HEK293T (cell line): ENCODE measurements around the gene ARHGAP45.

ENCODE experiments used
- CTCF ChIA-PET: fragments of 350-600 bp; formaldehyde crosslinking; extraction: SDS; loops from one replicate; lab custom pipeline; 2021; ENCODE audit warnings: antibody characterized with exemption, inconsistent platforms; lab: Yijun Ruan, JAX
- POLR2A ChIA-PET: fragments of 350-600 bp; formaldehyde crosslinking; extraction: SDS; loops from one replicate; lab custom pipeline; 2020; ENCODE audit warnings: antibody characterized with exemption, inconsistent platforms; lab: Yijun Ruan, JAX
- DNase-seq: peaks from one replicate; pipeline ENCODE4 v3.0.0; 2012; ENCODE audit warnings: mixed read lengths; ENCODE audit errors: extremely low spot score
- ARNT ChIP-seq: fragments of 450-650 bp; IDR thresholded peaks from 2 replicates; pipeline ENCODE4 v1.6.1; 2017; ENCODE audit warnings: mild to moderate bottlenecking
- BHLHE40 ChIP-seq: fragments of 450-650 bp; IDR thresholded peaks from 2 replicates; pipeline ENCODE4 v1.6.1; 2016; ENCODE audit warnings: mild to moderate bottlenecking, moderate library complexity, borderline replicate concordance
- CTBP1 ChIP-seq: fragments of 450-650 bp; IDR thresholded peaks from 2 replicates; pipeline ENCODE4 v1.6.1; 2016; ENCODE audit warnings: borderline replicate concordance
- ELF4 ChIP-seq: fragments of 450-650 bp; IDR thresholded peaks from 2 replicates; pipeline ENCODE4 v1.6.1; 2017; ENCODE audit warnings: antibody characterized with exemption
- FOXA1 ChIP-seq: fragments of 450-650 bp; IDR thresholded peaks from 2 replicates; pipeline ENCODE4 v1.6.1; 2016; ENCODE audit warnings: mild to moderate bottlenecking
- FOXK2 ChIP-seq: fragments of 450-650 bp; IDR thresholded peaks from 2 replicates; pipeline ENCODE4 v1.6.1; 2016; ENCODE audit warnings: mild to moderate bottlenecking
- FOXM1 ChIP-seq: fragments of 450-650 bp; IDR thresholded peaks from 2 replicates; pipeline ENCODE4 v1.6.1; 2017; ENCODE audit warnings: mild to moderate bottlenecking, borderline replicate concordance
- HDGF ChIP-seq: fragments of 450-650 bp; IDR thresholded peaks from 2 replicates; pipeline ENCODE4 v1.6.1; 2017; ENCODE audit warnings: antibody characterized with exemption, borderline replicate concordance
- L3MBTL2 ChIP-seq: fragments of 450-650 bp; conservative IDR thresholded peaks from 2 replicates; pipeline ENCODE4 v1.6.1; 2016; ENCODE audit warnings: mild to moderate bottlenecking
- LEF1 ChIP-seq: fragments of 450-650 bp; IDR thresholded peaks from 2 replicates; pipeline ENCODE4 v1.6.1; 2017; ENCODE audit warnings: mild to moderate bottlenecking, borderline replicate concordance
- NFRKB ChIP-seq: fragments of 450-650 bp; IDR thresholded peaks from 2 replicates; pipeline ENCODE4 v1.6.1; 2016; ENCODE audit warnings: mild to moderate bottlenecking, moderate library complexity
- SP1 ChIP-seq: fragments of 450-650 bp; IDR thresholded peaks from 2 replicates; pipeline ENCODE4 v1.6.1; 2017
- SUZ12 ChIP-seq: fragments of 450-650 bp; IDR thresholded peaks from 2 replicates; pipeline ENCODE4 v1.6.1; 2016; ENCODE audit warnings: mild to moderate bottlenecking
- TARDBP ChIP-seq: fragments of 450-650 bp; IDR thresholded peaks from 2 replicates; pipeline ENCODE4 v1.6.1; 2016
- ZNF384 ChIP-seq: fragments of 450-650 bp; IDR thresholded peaks from 2 replicates; pipeline ENCODE4 v1.6.1; 2016
- TF ChIP-seq, protein P1 (sequence below): fragments of 450-650 bp; IDR thresholded peaks from 2 replicates; pipeline ENCODE4 v1.6.1; 2016

The ARHGAP45 gene

DNA sequence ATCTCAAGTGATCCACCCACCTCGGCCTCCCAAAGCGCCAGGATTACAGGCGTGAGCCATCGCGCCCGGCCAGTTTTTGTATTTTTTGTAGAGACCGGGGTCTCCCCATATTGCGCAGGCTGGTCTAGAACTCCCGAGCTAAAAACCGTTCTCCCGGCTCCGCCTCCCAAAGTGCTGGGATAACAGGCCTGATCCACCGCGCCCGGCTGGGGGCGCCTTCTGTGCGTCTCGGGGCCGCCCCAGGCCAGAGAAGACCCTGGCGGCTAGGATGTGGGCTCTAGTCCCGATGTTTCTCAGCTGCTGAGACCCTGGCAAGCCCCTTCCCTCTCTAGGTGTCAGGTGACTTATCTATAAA is 3.6 kb downstream of the ARHGAP45 start:
- CTCF ChIA-PET = no interaction called here
- no peak for DNase-seq

DNA sequence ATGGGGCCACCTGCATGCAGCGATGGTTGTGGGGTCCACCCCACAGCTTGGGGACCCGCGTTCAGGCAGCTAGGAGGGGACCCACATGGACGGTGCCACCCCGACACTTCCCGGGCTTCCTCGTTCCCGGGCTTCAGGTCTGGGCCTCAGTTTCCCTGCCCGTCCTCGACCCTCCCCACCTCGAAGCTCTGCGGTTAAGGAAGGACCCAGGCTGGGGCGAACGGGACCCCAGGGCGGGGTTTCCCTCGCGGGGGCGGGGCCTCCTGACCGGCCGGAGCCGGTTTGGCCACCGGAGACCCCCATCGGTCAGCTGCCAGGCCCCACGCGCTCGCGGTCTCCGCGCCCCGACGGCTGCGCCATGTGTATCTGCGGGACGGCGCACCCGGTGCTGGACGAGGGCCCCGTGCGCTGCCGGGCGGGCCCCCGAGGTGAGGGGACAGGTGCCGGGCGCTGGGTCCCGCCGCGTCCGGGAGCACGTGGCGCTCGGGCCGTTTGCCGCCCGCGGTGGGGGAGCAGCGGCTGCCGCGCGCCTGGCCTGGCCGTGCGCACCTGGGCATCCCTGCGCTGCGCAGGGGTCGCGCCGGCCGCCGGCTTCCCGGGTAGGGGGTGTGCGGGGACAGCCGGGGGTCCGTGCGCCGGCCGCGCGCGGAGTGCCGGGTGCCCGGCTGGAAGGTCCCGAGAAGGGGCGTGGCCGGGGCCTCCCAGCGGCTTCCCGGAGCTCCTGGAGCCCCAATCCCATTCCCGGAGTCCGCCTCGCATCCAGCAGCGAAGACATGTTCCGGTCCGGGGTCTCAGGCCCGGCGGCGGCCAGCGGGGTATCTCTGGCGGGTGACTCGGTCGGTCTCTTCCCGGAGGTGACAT is 4.2 kb downstream of the ARHGAP45 start:
- TF ChIP-seq L3MBTL2 (no peak), NFRKB (no peak)
- POLR2A ChIA-PET = no interaction called here
- CTCF ChIA-PET = no interaction called here
- DNase-seq = no peak

More for the DNA sequence above, 3.6 kb downstream of the ARHGAP45 start:
- no peak for TF ChIP-seq NFRKB
- no peak for TF ChIP-seq BHLHE40
- no peak for TF ChIP-seq L3MBTL2
- POLR2A ChIA-PET = interaction anchor here (1.4 kb wide), 1 partner anchor 199 kb away, joined by 3 read pairs; the partner anchor contains the start of gene CIRBP

DNA sequence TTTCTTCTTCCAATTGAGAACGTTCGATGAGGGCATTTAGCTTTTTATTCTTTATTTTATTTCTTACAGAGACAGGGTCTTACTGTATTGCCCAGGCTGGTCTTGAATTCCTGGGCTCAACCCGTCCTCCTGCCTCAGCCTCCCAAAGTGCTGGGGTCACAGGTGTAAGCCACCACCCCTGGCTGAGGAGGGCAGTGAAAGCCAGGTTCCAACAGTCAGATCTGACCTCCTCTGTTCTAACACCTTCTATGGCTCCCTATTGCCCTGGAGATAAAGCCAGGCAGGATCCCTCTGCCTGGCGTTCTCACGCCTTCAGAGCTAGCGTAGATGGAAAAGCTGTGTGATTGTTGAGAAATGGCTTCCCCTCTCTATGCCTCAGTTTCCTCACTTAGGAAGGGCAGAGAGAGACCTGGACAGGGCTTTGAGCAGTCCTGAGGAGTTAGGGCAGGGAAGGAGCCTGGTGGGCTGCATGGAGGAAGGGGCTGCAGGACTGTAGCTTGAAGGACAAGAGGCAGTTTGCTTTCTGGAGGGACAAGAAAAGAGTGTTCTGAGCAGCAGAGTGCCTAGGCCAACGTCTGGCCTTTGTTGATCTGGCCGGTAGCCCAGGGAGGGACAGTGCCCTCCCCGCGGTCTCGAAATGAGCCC is 5.5 kb downstream of the ARHGAP45 start:
- DNase-seq = no peak
- ChIA-PET POLR2A (no interaction called here), CTCF (no interaction called here)
- TF ChIP-seq FOXA1 (no peak), HDGF (no peak), LEF1 (no peak)

DNA sequence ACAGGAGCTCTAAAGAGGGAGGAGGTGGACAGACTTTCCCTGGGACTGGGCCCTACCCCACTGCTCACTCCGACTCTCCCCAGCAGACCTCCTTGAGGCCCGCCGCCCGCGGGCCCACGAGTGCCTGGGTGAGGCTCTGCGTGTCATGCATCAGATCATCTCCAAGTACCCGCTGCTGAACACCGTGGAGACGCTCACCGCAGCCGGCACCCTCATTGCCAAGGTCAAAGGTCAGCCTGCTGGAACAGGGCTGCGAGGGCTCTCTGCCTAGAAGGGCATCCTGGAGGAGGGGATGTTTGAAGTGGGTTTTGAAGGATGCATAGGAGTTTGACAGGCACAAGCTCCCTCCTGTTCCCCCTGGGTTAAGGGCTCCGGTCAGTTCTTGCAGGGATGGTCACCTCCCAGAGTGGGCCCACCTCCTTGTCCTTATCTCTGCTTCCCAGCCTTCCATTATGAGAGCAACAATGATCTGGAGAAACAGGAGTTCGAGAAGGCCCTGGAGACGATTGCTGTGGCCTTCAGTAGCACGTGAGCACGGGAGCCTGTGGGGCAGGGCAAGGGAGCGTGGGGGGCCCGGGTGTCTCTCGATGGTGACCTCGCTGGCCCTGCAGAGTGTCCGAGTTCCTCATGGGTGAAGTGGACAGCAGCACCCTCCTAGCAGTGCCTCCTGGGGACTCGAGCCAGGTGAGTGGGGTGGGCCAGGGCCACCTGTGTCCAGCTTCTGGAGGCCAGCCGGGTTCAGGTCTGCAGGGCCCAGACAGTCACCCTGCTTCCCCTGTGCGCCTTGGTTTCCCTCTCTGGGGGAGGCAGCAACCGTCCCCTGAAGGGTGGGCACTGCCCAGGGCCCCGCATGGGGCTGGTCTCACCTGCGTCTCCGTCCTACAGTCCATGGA is 6.3 kb downstream of the ARHGAP45 start:
- POLR2A ChIA-PET = no interaction called here
- CTCF ChIA-PET = no interaction called here
- TF ChIP-seq, protein P1, sequence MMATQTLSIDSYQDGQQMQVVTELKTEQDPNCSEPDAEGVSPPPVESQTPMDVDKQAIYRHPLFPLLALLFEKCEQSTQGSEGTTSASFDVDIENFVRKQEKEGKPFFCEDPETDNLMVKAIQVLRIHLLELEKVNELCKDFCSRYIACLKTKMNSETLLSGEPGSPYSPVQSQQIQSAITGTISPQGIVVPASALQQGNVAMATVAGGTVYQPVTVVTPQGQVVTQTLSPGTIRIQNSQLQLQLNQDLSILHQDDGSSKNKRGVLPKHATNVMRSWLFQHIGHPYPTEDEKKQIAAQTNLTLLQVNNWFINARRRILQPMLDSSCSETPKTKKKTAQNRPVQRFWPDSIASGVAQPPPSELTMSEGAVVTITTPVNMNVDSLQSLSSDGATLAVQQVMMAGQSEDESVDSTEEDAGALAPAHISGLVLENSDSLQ = no peak
- TF ChIP-seq L3MBTL2 = no peak
- no peak for TF ChIP-seq ZNF384
- no peak for TF ChIP-seq CTBP1
- TF ChIP-seq FOXK2 = no peak
- no peak for TF ChIP-seq ARNT
- TF ChIP-seq SUZ12 = no peak
- no peak for TF ChIP-seq FOXM1
- no peak for TF ChIP-seq TARDBP
- no peak for TF ChIP-seq HDGF
- no peak for TF ChIP-seq FOXA1
- DNase-seq = no peak

DNA sequence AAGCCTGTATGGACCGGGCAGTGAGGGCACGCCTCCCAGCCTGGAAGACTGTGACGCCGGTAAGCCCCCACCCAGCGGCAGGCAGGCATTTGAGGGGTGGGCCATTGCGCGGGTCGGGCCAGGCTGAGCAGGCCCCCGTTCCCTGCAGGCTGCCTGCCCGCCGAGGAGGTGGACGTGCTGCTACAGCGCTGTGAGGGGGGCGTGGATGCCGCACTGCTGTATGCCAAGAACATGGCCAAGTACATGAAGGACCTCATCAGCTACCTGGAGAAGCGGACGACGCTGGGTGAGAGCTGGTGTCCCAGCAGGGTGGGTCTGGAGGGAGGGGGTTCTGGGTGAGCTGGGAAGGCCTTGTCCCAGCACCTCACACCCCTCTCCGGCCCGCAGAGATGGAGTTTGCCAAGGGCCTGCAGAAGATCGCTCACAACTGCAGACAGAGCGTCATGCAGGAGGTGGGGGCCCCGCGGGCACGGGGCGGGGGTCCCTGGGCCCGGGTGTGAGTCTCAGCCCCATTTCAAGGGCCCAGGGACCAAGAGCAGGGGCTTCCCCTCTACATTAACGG is 7.1 kb downstream of the ARHGAP45 start:
- ChIA-PET CTCF (no interaction called here), POLR2A (no interaction called here)
- no peak for TF ChIP-seq NFRKB
- no peak for TF ChIP-seq SUZ12
- TF ChIP-seq LEF1 = no peak
- TF ChIP-seq TARDBP = no peak
- no peak for TF ChIP-seq ARNT
- TF ChIP-seq, protein P1 = no peak
- TF ChIP-seq L3MBTL2 = no peak
- no peak for TF ChIP-seq BHLHE40
- DNase-seq = no peak

DNA sequence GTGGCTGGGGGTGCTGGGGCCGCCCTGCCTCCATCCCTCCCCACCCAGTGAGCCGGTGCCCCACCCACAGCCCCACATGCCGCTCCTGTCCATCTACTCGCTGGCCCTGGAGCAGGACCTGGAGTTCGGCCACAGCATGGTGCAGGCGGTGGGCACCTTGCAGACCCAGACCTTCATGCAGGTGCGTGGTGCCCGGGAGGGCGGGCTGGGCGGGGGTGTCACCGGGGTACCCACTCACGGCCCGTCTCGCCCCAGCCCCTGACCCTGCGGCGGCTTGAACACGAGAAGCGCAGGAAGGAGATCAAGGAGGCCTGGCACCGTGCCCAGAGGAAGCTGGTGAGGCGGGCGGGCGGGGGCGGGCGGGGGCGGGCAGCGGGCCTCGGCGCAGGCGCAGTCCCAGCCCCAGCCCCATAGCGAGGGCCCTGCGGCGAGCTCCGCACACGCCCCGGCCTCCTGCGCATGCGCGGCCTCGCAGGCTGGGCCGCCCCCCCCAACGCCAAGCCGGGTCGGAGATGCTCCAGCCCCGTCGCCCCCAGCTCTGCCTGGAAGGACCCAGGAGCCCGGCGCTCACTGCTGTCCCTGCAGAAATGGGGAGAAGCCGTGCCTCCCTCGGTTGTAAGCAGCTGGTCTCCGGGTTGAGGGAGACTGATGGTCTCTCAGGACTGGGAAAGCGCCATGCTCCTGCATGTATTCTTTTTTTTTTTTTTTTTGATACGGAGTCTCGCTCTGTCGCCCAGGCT is 7.7 kb downstream of the ARHGAP45 start:
- ChIA-PET CTCF (no interaction called here), POLR2A (no interaction called here)
- TF ChIP-seq ARNT (no peak), ELF4 (no peak), SP1 (no peak), FOXA1 (no peak), FOXK2 (no peak), BHLHE40 (no peak), TARDBP (no peak), HDGF (no peak), L3MBTL2 (no peak)
- DNase-seq = no peak
